SW 1271 (cell line): Measurements from ENCODE around the gene PTP4A1.
"Not testable (repeated sequence)": the region's sequence is repeated elsewhere in the genome, so short reads cannot be mapped to it uniquely, and the experiment has no call there.

Source experiments
- DNase-seq, 2 experiments: peaks; one replicate each; lab custom pipeline; 2025; lab: John Stamatoyannopoulos, UW

PTP4A1 gene

DNA sequence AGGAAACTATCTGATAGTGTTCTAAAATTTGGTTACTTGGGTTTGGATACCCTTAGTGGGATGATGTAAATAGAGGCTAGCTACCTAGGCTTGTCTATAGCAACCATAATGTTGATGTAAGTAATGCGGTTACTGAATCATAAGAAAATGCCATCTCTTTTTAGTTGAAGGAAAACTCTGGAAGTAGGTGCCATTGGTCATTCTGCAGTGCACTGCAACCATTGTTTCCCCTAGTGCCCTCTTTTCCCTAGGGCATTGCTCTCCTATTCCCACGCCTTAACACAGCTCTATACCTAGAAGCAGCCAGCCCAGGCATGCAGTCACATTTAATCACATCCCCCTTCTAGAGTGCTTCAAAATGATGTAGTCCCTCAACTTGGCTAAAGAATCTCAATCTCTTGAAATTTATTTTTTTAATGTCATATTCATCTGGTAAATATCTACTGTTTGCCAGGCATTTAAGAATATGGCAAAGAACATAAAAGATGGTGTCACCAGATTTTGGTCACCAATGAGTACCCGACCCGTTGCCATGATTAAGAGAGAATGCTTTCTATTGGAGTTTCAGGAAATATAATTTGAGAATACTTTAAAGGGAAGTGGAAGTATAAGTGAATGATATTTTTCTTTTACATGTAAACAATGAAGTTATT lies 10.4 kb downstream of the PTP4A1 start:
- DNase-seq = no peak

DNA sequence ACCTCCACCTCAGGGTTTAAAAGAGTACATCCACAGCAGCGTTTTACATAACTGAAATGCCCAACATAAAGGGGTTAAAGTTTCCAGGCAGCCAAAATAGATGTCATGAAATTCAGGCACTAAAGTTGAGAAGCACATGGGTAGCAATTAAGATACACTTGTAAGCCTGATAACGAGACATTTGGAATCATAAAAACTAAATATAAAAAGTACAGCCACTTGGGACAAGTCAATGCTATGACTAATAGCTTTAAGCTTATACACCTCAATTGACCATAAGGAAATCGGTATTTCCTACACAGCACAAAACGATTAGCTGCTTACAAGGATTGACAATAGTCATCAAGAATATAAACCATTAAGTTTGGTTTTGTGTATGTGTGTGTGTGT lies 11.8 kb downstream of the PTP4A1 start:
- no peak for DNase-seq

- DNase-seq = no peak
These were observed 12.3 kb downstream of the PTP4A1 start for GRCh38 chr6:63584566-63584965.

DNA sequence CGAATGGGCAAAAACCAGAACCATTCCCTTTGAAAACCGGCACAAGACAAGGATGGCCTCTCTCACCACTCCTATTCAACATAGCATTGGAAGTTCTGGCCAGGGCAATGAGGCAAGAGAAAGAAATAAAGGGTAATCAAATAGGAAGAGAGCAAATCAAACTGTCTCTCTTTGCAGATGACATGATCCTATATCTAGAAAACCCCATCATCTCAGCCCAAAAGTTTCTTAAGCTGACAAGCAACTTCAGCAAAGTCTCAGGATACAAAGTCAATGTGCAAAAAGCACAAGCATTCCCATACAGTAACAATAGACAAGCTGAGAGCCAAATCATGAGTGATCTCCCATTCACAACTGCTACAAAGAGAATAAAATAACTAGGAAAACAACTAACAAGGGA lies 13.4 kb downstream of the PTP4A1 start:
- not testable (repeated sequence) for DNase-seq

DNA sequence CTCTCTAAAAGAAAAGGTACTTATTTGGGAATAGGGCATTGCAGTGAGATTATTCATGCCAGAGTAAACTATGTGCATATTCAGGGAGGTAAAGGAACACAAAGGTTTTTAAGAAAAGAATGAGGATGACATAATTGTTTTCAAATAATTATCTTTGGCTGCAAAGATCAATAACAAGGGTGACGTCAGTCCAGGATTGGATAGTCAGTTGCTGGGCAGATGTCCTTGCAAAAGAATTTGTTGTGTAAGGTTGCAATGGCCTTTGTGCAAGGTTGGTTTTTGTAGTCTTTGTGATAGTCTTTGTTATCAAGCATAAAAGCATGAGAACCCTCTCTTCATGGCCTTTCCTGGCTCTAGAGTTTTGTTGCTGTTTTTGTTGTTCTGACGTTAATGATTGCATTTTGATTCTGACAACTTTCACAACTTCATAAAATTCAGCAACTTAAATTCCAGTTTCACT lies 17.7 kb downstream of the PTP4A1 start:
- no peak for DNase-seq

DNA sequence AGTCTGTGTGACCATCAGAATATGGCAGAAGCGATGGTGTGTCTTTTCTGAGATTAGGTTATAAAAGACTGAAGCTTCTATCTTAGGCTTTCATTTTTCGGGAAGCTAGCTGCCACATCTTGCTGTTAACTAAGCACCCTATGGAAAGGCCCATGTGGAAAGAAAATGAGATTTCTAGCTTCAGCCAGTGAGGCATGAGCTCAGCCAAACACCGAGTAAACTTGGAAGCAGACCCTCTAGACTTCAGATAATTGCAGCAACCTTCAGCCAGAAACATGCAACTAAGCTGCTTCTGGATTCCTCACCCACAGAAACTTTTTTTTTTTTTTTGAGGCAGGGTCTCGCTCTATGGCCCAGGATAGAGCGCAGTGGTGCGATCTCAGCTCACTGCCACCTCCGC lies 20.6 kb downstream of the PTP4A1 start:
- DNase-seq = no peak

DNA sequence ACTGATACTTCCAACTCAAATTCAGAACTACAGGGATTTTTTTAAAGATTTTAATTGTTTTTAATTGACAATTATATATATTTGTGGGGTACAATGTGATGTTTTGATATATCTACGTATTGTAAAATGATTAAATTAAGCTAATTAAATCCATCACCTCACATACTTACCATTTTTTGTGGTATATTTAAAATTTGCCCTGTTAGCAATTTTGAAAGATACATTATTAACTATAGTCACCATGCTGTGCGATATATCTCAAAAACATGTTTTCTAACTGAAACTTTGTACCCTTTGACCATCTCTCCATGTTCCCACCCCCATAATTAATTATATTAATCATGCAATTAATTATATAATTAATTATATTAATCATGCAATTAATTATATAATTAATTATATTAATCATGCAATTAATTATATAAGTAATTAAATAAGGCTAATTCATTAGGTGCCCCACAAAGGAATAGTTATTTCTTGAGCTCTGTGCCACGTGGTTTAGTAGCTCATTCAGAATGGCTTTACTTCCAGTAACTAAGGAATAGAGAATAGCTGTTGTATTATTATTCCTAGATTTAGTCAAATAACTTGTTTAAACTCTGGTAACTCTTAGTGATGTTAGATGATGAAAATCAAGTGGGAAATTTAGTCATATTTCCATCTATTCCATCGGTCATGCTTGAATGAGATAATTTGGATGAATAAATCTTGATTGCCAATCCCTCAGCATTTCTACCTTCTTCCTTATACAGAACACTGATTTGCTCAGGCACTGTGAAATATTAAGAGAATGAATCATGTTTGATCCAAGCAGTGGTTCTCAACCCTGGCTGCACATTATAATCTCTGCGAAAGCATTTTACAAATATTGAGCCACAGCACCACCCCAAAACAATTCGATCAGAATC lies 25.1 kb downstream of the PTP4A1 start:
- no peak for DNase-seq

- DNase-seq = peak; percentile 13 to 72
These were observed 26.1 kb downstream of the PTP4A1 start for GRCh38 chr6:63598049-63599036.

- DNase-seq = no peak
These were observed 27.0 kb downstream of the PTP4A1 start for GRCh38 chr6:63599243-63599642.

DNA sequence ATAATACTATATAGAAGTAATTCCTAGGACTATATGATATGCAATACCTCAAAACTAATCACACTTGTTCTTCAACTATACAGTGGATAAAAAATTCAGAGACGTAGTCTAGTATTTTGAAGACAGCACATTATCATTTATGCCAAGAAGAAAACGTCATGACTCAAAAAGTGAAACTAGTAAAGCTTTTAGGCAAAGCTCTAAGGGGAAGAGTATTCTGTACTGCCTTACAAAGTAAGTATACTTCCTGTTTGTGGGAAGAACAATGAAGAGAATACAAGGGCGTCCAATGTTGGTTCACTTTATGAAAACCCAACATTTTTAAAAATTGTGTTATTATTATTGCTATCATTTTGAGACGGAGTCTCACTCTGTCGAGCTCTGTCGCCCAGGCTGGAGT lies 27.9 kb downstream of the PTP4A1 start:
- no peak for DNase-seq

- no peak for DNase-seq
These were observed 37.0 kb downstream of the PTP4A1 start for GRCh38 chr6:63609231-63609630.

DNA sequence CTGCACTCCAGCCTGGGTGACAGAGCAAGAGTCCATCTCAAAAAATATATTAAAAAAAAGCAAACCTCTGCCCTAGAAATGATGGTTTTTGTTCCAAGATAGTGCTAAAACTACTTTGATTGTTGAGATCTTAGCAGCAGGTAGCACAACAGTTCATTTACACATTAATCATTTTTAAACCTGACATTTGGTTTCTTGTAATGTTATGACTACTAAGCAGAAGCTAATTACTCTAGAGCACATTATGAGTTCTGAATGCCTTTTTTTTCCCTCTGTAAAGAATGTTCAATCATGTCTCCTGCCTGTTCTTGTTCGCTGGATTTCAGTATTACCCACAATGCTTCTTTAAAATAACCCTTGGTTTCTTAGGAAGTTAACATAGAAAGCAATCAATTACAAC lies 38.7 kb downstream of the PTP4A1 start:
- no peak for DNase-seq

DNA sequence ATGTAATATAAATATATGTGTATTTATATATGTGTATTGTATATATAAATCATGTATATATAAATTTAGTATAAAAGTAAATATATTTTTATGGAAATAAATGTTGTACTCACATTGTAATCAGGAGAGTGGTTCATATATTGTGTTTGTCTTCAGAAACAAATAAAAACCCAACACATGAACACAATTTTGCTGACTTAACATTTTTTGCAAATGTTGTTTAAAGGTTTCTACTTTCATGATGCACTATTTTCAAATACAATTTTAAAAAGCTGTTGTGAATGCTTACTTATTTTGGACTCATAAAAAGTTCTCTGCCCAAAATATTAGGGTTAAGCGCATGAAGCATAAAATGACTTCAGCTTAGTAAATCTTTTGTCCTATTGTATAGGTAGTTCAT lies 39.3 kb downstream of the PTP4A1 start:
- no peak for DNase-seq

DNA sequence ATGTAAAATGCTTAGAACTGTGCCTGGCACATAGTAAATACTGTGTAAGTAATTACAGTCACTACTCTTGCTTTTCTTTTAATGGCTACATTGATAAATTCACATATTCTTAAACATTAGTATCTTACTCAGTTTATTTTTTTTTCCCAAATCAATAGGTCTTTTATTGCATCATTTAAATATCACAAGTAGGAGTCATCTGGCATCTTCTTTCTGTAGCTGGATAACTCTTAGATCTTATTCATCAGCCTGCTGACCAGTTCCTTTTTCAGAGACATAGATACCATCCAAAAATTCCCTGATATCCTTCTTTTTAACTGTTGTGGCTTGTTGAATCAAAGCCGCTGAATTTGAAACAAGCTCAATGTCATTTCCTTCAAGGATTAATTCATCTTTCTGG lies 43.3 kb downstream of the PTP4A1 start:
- DNase-seq = no peak
